Stimulated activated CD8-positive, alpha-beta memory T cell treated with anti-CD3 and anti-CD28 coated beads, Interleukin-7, amount 100 ng/mL, for 24 hours (primary cell): ENCODE measurements around the gene NOP53.
"Not testable (repeated sequence)": the region's sequence is repeated elsewhere in the genome, so short reads cannot be mapped to it uniquely, and the experiment has no call there.

ENCODE experiments used
- DNase-seq: peaks from one replicate; pipeline ENCODE4 v3.0.0-alpha.2; 2020; ENCODE audit warnings: low read depth

NOP53 gene

DNA sequence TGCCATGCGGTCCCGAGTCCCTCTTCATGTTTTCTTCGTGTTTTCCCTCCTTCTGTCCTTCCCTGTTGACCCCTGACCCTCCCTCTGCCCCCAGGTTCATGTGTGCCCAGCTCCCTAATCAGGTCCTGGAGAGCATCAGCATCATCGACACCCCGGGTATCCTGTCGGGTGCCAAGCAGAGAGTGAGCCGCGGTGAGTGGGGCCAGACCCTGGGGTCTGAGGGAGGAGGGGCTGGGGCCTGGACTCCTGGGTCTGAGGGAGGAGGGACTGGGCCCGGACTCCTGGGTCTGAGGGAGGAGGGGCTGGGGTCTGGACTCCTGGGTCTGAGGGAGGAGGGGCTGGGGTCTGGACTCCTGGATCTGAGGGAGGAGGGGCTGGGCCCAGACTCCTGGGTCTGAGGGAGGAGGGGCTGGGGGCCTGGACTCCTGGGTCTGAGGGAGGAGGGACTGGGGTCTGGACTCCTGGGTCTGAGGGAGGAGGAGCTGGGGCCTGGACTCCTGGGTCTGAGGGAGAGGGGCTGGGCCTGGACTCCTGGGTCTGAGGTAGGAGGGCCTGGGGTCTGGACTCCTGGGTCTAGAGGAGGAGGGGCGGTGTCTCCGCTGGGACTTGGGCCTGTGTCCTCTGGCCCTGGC lies 26.8 kb upstream of the NOP53 start:
- DNase-seq, result not testable (repeated sequence)

- no peak for DNase-seq
Observed at GRCh38 chr19:47719047-47719859, 26.1 kb upstream of the NOP53 start.

- no peak for DNase-seq
Observed at GRCh38 chr19:47720669-47721422, 24.5 kb upstream of the NOP53 start.

- no peak for DNase-seq
Observed at GRCh38 chr19:47723581-47723940, 21.8 kb upstream of the NOP53 start.

GRCh38 chr19:47725759-47726401 lies 19.5 kb upstream of the NOP53 start:
- DNase-seq, result no peak

DNA sequence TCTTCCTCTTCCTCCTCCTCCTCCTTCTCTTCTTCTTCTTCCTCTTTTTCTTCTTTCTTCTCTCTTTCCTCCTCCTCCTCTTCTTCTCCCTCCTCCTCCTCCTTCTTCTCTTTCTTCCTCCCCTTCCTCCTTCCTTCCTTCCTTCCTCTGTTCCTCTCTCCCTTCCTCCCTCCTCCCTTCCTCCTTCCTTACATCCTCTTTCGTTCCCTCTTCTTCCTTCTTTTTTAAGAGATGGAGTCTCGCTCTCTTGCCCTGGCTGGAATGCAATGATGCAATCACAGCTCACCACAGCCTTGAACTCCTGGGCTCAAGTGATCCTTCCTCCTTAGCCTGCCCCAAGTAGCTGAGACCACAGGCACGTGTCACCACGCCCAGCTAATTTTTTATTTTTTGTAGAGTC lies 18.9 kb upstream of the NOP53 start:
- no peak for DNase-seq

GRCh38 chr19:47728295-47728694 lies 17.1 kb upstream of the NOP53 start:
- DNase-seq, result not testable (repeated sequence)

DNA sequence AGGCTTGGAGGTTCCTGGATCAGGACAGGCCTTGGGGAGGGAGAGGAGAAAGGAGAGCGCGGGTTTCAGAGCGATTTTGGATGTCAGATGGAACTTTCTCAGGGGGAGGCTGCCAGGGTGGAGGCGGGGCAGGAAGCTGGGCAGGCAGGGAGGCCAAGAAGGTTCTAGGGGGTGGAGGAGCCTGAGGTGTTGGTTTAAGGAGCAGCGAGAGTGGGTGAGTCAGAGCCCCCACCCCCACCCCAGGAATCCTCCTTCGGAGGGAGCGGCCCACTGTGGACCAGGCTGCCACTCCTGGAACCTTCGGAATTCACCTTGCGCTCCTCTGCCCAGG lies 15.9 kb upstream of the NOP53 start:
- DNase-seq, result no peak

- DNase-seq, result peak; percentile 31
Observed at GRCh38 chr19:47729799-47730520, 15.4 kb upstream of the NOP53 start.

DNA sequence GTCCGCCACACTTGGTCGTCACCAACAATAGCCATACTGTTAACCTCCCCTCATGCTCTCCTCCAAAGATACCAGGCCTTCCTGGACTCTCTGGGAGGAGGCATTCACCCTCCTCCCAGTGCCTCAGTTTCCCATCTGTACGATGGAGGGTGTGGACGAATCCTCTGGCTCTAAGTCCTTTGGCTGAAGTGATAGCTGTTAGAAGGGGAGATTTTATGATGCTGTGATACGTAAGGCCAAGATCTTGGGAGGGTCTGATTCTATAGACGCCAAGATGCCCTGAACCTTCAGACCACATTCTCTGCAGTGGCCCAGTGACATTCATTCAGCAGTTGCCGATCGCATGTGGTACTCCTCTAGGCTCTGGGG lies 14.8 kb upstream of the NOP53 start:
- no peak for DNase-seq

DNA sequence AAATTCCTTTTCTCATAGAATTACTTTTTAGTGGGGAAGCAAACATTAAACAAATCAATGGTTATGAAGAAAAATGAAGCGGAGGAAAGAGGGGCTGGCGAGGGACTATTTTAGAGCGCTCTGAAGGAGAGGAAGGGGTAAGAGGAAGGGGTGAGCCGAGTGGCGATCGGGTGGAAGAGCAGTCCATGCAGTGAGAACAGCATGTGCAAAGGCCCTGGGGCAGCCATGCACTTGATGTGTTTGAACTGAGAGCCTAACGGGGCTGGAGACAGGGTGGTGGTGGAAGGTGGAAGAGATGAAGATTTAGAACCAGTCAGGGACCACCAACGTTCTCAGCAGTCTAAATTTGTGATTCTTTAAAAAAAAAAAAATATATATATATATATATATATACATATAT lies 14.4 kb upstream of the NOP53 start:
- DNase-seq, result no peak

DNA sequence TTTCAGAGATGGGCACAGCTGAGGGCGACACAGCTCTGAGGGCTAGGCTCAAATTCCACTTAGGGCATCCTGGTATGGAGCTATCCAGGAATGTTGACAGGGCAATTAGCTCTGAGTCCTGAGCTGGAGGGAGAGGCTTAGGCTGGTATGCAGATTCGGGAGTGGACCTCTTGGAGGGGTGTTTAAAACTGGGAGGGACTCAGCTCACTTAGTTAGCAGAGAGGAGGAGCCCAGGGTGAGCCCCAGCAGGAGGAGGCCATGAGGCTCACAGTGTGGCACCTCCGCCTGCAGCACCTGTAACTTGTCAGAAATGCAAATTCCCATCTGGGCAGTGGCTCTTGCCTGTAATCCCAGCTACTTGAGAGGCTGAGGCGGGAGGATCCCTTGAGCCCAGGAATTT lies 10.2 kb upstream of the NOP53 start:
- DNase-seq, result no peak

GRCh38 chr19:47740866-47741519 lies 4.4 kb upstream of the NOP53 start:
- no peak for DNase-seq

GRCh38 chr19:47741544-47742140 lies 3.7 kb upstream of the NOP53 start:
- no peak for DNase-seq

DNA sequence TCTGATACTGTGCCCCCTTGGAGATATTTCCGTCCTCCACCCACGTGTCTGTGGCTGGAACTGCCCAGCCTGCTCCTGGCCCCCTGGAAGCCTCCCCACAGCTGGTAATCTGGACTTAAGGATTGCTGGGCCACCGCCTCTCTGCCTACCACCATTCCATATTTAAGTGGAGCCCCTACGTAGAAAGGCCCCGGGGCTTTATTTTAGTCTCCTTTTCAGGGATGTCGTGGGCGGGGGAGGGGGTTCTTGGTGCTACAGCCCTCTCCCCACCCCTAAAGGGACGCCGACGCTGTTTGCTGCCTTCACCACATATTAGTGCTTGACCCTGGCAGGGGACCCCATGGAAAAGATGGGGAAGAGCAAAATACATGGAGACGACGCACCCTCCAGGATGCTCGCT lies 2.7 kb upstream of the NOP53 start:
- DNase-seq, result no peak

- not testable (repeated sequence) for DNase-seq
Observed at GRCh38 chr19:47746129-47746528, 783 bp downstream of the NOP53 start.

GRCh38 chr19:47749326-47749725 lies 4.0 kb downstream of the NOP53 start:
- DNase-seq, result no peak

DNA sequence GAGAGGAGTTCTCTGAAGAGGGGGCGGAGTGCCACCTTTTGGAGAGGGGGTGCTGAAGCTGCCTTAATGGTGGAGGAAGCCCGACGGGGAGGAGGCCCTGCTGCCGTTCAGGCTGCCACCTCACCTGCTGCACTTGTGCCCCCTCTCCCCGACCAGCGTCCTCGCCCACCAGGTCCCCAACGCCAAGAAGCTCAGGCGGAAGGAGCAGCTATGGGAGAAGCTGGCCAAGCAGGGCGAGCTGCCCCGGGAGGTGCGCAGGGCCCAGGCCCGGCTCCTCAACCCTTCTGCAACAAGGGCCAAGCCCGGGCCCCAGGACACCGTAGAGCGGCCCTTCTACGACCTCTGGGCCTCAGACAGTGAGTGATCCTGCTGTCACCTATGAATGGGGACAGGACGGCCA lies 5.4 kb downstream of the NOP53 start:
- no peak for DNase-seq

DNA sequence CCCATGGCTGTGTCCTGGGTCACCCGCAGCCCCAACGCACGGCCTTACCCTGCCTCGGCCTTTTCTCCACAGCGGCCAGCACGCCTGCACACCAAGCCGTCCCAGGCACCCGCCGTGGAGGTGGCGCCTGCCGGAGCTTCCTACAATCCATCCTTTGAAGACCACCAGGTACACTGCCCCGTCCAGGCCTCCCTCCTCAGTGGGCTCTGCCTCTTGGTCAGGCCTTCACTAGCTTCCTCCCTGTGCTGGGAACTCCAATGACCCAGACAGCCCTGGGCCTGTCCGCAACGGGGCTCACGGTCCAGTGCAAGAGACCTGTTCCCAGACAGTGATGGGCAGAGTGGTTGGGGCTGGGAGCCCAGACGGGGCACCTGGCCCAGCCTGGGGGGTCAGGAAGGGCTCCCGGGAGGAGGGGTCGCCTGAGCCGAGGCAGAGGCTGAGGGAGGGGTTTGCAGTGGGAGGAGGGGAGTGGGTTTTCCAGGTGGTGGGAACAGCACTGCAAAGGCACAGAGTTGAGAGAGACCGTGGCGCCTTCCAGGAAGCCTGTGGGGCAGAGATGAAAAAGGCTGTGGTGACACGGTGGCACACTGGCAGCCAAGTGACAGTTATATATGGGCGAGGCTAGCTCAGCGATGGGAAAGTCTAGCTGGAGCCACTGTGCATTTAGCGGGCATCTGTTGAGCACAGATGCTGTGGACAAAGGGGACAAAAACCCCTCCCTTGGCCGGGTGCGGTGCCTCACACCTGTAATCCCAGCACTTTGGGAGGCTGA lies 7.3 kb downstream of the NOP53 start:
- DNase-seq, result no peak
